Tibial nerve (tissue), 4 donors: ENCODE data around the gene PLA2G3.

Experiments used
- CTCF ChIP-seq, 5 experiments: fragments of 200-600 bp in 3 of 5; fragments of 450-650 bp in 2 of 5; sonication (generic) in 3 of 5; IDR thresholded peaks; one replicate each; pipeline ENCODE4 v1.5.1; 2016 to 2019; ENCODE audit warnings: antibody characterized with exemption in 5 of 5, mild to moderate bottlenecking in 3 of 5, moderate library complexity in 2 of 5
- EP300 ChIP-seq, 2 donors: sonication (generic); formaldehyde crosslinking; IDR thresholded peaks; one replicate each; pipeline ENCODE4 v1.6.1; 2017; ENCODE audit warnings: antibody characterized with exemption in 2 of 2, mild to moderate bottlenecking in 1 of 2
- POLR2A ChIP-seq, 2 donors: fragments of 450-650 bp; IDR thresholded peaks; one replicate each; pipeline ENCODE4 v1.6.1; 2017; ENCODE audit warnings: antibody characterized with exemption in 2 of 2, mild to moderate bottlenecking in 2 of 2, moderate library complexity in 2 of 2

GRCh38 chr22:31119026-31119717, 21.1 kb downstream of the PLA2G3 start:
- TF ChIP-seq CTCF (IDR thresholded peaks at IDR 0.05) (no peak), POLR2A (IDR thresholded peaks at IDR 0.05) (no peak), EP300 (IDR thresholded peaks at IDR 0.05) (no peak)
